ENCODE measurements around the gene ZNF277. TPM values are rescaled to one million over a fixed set of nuclear protein-coding genes. Genes with fewer than 3 reads are reported as not detected.

ZNF277 gene
- total RNA-seq, 3 donors from 2014 or later, result 16.8 to 26.9 (median 22.0) TPM

- intact Hi-C loops (cut with DNase I, micrococcal nuclease), result no loop called here
- H3K9me3 ChIP-seq, result no peaks in the 10 kb centered on the region
- no peaks in the 10 kb centered on the region for H3K4me1 ChIP-seq (ENCODE audit: low read depth)
- ATAC-seq (no peak), DNase-seq (no peak)
- TF ChIP-seq CTCF (IDR thresholded peaks at IDR 0.05), result no peak
- no peak overlapping the region for H3K4me3 ChIP-seq
- no peaks in the 10 kb centered on the region for H3K36me3 ChIP-seq (ENCODE audit: low read depth)
Measured at GRCh38 chr7:112171673-112172072, 34.8 kb upstream of the ZNF277 start.

GRCh38 chr7:112172870-112173567, 33.5 kb upstream of the ZNF277 start:
- Histone ChIP-seq H3K4me3 (no peak overlapping the region), H3K9me3 (no peaks in the 10 kb centered on the region), H3K36me3 (ENCODE audit: low read depth) (no peaks in the 10 kb centered on the region), H3K4me1 (ENCODE audit: low read depth) (no peaks in the 10 kb centered on the region)
- ATAC-seq (no peak), DNase-seq (no peak)
- TF ChIP-seq CTCF (IDR thresholded peaks at IDR 0.05), result no peak
- intact Hi-C loops (cut with DNase I, micrococcal nuclease), result no loop called here

- no peaks in the 10 kb centered on the region for H3K4me1 ChIP-seq (ENCODE audit: low read depth)
- no peaks in the 10 kb centered on the region for H3K9me3 ChIP-seq
- DNase-seq (no peak), ATAC-seq (no peak)
- intact Hi-C loops (cut with DNase I, micrococcal nuclease), result no loop called here
- no peak for TF ChIP-seq CTCF (IDR thresholded peaks at IDR 0.05)
- no peaks in the 10 kb centered on the region for H3K36me3 ChIP-seq (ENCODE audit: low read depth)
- H3K4me3 ChIP-seq, result no peak overlapping the region
Measured at GRCh38 chr7:112173568-112173905, 33.0 kb upstream of the ZNF277 start.

GRCh38 chr7:112174192-112174591, 32.3 kb upstream of the ZNF277 start:
- H3K4me1 ChIP-seq (ENCODE audit: low read depth), result no peaks in the 10 kb centered on the region
- no peak for DNase-seq
- H3K36me3 ChIP-seq (ENCODE audit: low read depth), result no peaks in the 10 kb centered on the region
- TF ChIP-seq CTCF (IDR thresholded peaks at IDR 0.05), result no peak
- H3K9me3 ChIP-seq, result no peaks in the 10 kb centered on the region
- no peak for ATAC-seq
- intact Hi-C loops (cut with DNase I, micrococcal nuclease), result no loop called here
- H3K4me3 ChIP-seq, result no peak overlapping the region

GRCh38 chr7:112176241-112176640, 30.3 kb upstream of the ZNF277 start:
- no peaks in the 10 kb centered on the region for H3K36me3 ChIP-seq (ENCODE audit: low read depth)
- DNase-seq, result no peak

More at GRCh38 chr7:112176241-112176640, 30.3 kb upstream of the ZNF277 start:
- intact Hi-C loops (cut with DNase I, micrococcal nuclease), result no loop called here
- ATAC-seq, result no peak
- no peak for TF ChIP-seq CTCF (IDR thresholded peaks at IDR 0.05)
- H3K4me1 ChIP-seq (ENCODE audit: low read depth), result no peaks in the 10 kb centered on the region
- no peak overlapping the region for H3K4me3 ChIP-seq
- H3K9me3 ChIP-seq, result no peaks in the 10 kb centered on the region

Data from mucosa of descending colon (tissue), 3 donors.